ENCODE results near the gene PCDHGA6. TPM values are rescaled to one million over a fixed set of nuclear protein-coding genes. Genes with fewer than 3 reads are reported as not detected.

PCDHGA6 gene
- total and polyA plus RNA-seq, 9 of the 15 experiments (the other 6 are each of a cell fraction or from before 2014, with no cell fraction given) = 0.01 to 0.18 (median 0.09) TPM; not detected in 1

DNA sequence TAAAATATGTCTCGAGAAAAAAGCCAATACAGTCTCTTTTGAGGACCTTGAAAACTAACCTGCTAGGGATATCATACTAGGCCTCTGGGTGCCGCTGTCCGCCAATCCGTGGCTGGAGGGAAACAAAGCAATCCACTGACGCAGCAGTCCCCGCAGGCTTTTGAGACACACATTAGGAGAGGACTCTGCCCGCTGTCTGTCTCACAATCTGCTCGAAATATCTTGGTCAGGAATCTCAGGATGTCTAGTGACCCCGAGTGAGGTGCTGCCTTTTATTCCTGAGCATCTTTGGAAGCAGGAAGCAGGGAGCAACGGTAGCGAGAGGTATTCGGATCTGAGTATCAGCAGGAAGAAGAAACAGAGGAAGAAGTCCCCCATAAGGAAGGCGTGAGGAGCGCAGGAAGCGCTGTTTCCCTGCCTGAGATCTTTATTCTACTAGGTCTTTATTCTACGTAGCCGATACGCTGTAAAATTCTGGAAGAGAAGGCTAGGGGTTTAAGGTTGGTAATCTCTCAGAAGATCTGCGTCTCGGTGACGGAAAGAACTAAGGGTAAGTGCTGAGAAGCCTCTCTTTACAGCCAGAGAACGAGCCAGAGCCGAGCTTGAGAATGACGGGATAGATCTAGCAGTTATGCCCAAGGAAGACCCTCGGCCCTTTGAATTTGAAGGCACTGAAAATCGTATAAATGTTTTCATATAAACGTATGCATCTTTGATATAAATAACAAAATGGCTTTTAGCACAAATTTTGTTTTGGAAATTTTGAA, 47.4 kb upstream of the PCDHGA6 start:
- 2% methylated on average over 27 of the region's 27 CpGs for WGBS (ENCODE audit: insufficient coverage, low coverage, missing lambda C conversion rate)
- H3K9me1 ChIP-seq (ENCODE audit: control insufficient read depth, insufficient read depth, low read length) = no peaks in the 10 kb centered on the region
- intact Hi-C loops (cut with micrococcal nuclease) (loop anchor here (5.0 to 10.0 kb wide), 2 partner anchors 46 to 111 kb away; partner anchors contain the start of genes PCDHB13, PCDHGA6 and PCDHGB3), in situ Hi-C loops (cut with MboI) (no loop called here)
- POLR2A ChIA-PET = interaction anchor here (0.9 kb wide), 1 partner anchor 267 kb away, joined by 3 read pairs; no protein-coding TSS in a partner anchor
- H3K79me2 ChIP-seq (ENCODE audit: control insufficient read depth, insufficient read depth, low read length) = no peaks in the 10 kb centered on the region
- 0 out of 2 replicates have a peak, but pooled peaks cover 2% of the 10 kb centered on the region for H3K9me3 ChIP-seq (replicated peaks; ENCODE audit: control insufficient read depth, insufficient read depth, low read depth, low read length)
- peak overlapping the region; percentile 74 to 93; a peak in 3 of 4 replicates for H3K9ac ChIP-seq (ENCODE audit: insufficient read depth in 1 of 2, low read depth in 2 of 2, low read length in 2 of 2)
- ATAC-seq (peak; percentile 99), DNase-seq (ENCODE audit: extremely low read depth in 1 of 4, low spot score in 3 of 4) (peak; percentile 63 to 86 (median 74)), FAIRE-seq (peak; percentile 97)
- CTCF ChIA-PET (ENCODE audit: low intra/inter-chr PET ratio) = interaction anchor here (0.7 to 1.9 kb wide), 7 partner anchors 186 to 239 kb away, joined by 3 to 9 read pairs (median 6); no protein-coding TSS in a partner anchor
- peak overlapping the region; percentile 64; the same call in 2 of the 3 replicates for H3K27ac ChIP-seq (ENCODE audit: extremely low read depth, low read depth, low read length)
- H3K4me1 ChIP-seq (replicated peaks in 1 of 2; ENCODE audit: control insufficient read depth in 2 of 2, insufficient read depth in 2 of 2, low read length in 2 of 2) = no peaks in the 10 kb centered on the region; a peak in 1 of 5 replicates
- H3K4me2 ChIP-seq (ENCODE audit: insufficient read depth, low read length) = peak overlapping the region; percentile 94
- H3K4me3 ChIP-seq = peak overlapping the region; percentile 47
- H2AFZ ChIP-seq (ENCODE audit: low read depth, low read length) = peak overlapping the region; percentile 99
- no peaks in the 10 kb centered on the region for H4K20me1 ChIP-seq (replicated peaks; ENCODE audit: control insufficient read depth, insufficient read depth, low read length)
- BruUV-seq (replicated peaks) = TSS peak; percentile 39
- H3K27me3 ChIP-seq (ENCODE audit: control insufficient read depth in 2 of 2, insufficient read depth in 2 of 2, low read length in 2 of 2) = peaks cover 0 to 6% of the 10 kb centered on the region in 2 experiments; a peak in 3 of 5 replicates
- H3K36me3 ChIP-seq (ENCODE audit: control insufficient read depth, insufficient read depth, low read length) = no peaks in the 10 kb centered on the region
- TF ChIP-seq POLR2A (conservative IDR thresholded peaks at IDR 0.05) = peak; percentile 72
- TF ChIP-seq CXXC5 (CRISPR knock-in tag; IDR thresholded peaks at IDR 0.05) = peak; percentile 48; the same call in 1 of the 2 replicates
- TF ChIP-seq CHD4 (IDR thresholded peaks at IDR 0.05; ENCODE audit: insufficient read depth, insufficient replicate concordance, low read depth, low read length, poor library complexity, severe bottlenecking) = no peak
- 0 out of 2 replicates have a peak, but pooled peaks have one; percentile 35 for TF ChIP-seq TOE1 (IDR thresholded peaks at IDR 0.05; ENCODE audit: borderline replicate concordance)
- TF ChIP-seq TOE1 (CRISPR knock-in tag; IDR thresholded peaks at IDR 0.05; ENCODE audit: borderline replicate concordance, low read depth) = no peak
- 0 out of 4 replicates have a peak, but pooled peaks have one; percentile 38 to 53 for TF ChIP-seq FOXK2 (conservative IDR thresholded peaks at IDR 0.05 in 1 of 2, IDR thresholded peaks at IDR 0.05 in 1 of 2; ENCODE audit: low read depth in 2 of 2)
- peak; percentile 37; the same call in 1 of the 2 replicates for TF ChIP-seq MAFF (IDR thresholded peaks at IDR 0.05; ENCODE audit: low read length)
- peak; percentile 62 for TF ChIP-seq RAD21 (CRISPR knock-in tag; conservative IDR thresholded peaks at IDR 0.05 in 1 of 2, IDR thresholded peaks at IDR 0.05 in 1 of 2)
- TF ChIP-seq CBFB (CRISPR knock-in tag; IDR thresholded peaks at IDR 0.05) = peak; percentile 37; the same call in 1 of the 2 replicates
- no peak for TF ChIP-seq ZFP1 (CRISPR knock-in tag; IDR thresholded peaks at IDR 0.05)
- TF ChIP-seq REST (IDR thresholded peaks at IDR 0.05; ENCODE audit: borderline replicate concordance) = peak; percentile 40; the same call in 1 of the 2 replicates
- no peak for TF ChIP-seq REST (CRISPR knock-in tag; IDR thresholded peaks at IDR 0.05; ENCODE audit: low read depth)
